ENCODE data around the gene TNIP2. TPM values are rescaled to one million over a fixed set of nuclear protein-coding genes. Genes with fewer than 3 reads are reported as not detected.

The TNIP2 gene
- total RNA-seq, 1 experiment from 2014 or later, result 41.0 TPM

- peaks cover 40 to 80% of the 10 kb centered on the region in 2 experiments for H3K4me1 ChIP-seq (ENCODE audit: control insufficient read depth in 1 of 2, insufficient read depth in 2 of 2, low read length in 2 of 2)
Observed at GRCh38 chr4:2800691-2801596, 44.8 kb upstream of the TNIP2 start.

More at GRCh38 chr4:2800691-2801596, 44.8 kb upstream of the TNIP2 start:
- ChIA-PET POLR2A (no interaction called here), RAD21 (ENCODE audit: low non-redundant PET in 1 of 2, low total read pairs in 2 of 2, uncharacterized antibody in 2 of 2, unreplicated experiment in 2 of 2) (no interaction called here), CTCF (no interaction called here)
- no peaks in the 10 kb centered on the region for H3K9me3 ChIP-seq (ENCODE audit: control insufficient read depth in 1 of 2, insufficient read depth in 1 of 2, low read depth in 1 of 2, low read length in 2 of 2)
- DNase-seq (ENCODE audit: low read depth, low spot score) (no peak), ATAC-seq (no peak)
- peak overlapping the region; percentile 39; the same call in 1 of the 2 replicates for H3K27ac ChIP-seq (ENCODE audit: low read depth, low read length)
- BruUV-seq (replicated peaks), result no TSS peak
- no peak overlapping the region for H2AFZ ChIP-seq (ENCODE audit: low read depth, low read length, poor library complexity, severe bottlenecking)
- H4K20me1 ChIP-seq (ENCODE audit: insufficient read depth), result no peaks in the 10 kb centered on the region
- H3K79me2 ChIP-seq (ENCODE audit: insufficient read depth, low read length), result no peaks in the 10 kb centered on the region
- H3K4me2 ChIP-seq (ENCODE audit: low read length), result peak overlapping the region; percentile 25; the same call in 1 of the 2 replicates
- TF ChIP-seq ZFX (IDR thresholded peaks at IDR 0.05) (no peak), SRF (IDR thresholded peaks at IDR 0.05; ENCODE audit: low read depth) (no peak), POLR2AphosphoS5 (IDR thresholded peaks at IDR 0.05; ENCODE audit: low read depth, low read length) (no peak), ZBTB33 (IDR thresholded peaks at IDR 0.05; ENCODE audit: extremely low read depth, insufficient replicate concordance, low read length) (no peak), MAX (IDR thresholded peaks at IDR 0.05) (no peak), ZNF274 (IDR thresholded peaks at IDR 0.05; ENCODE audit: low read depth, low read length) (no peak)
- H3K4me3 ChIP-seq (replicated peaks in 1 of 2; ENCODE audit: low read depth in 1 of 2, low read length in 2 of 2), result no peak overlapping the region
- intact Hi-C loops (cut with micrococcal nuclease), result no loop called here
- no peaks in the 10 kb centered on the region for H3K9me2 ChIP-seq (ENCODE audit: insufficient read depth)
- no peaks in the 10 kb centered on the region for H3K36me3 ChIP-seq (ENCODE audit: control insufficient read depth in 1 of 2, insufficient read depth in 2 of 2, low read length in 2 of 2)
- no peak overlapping the region for H3K9ac ChIP-seq (ENCODE audit: low read length)
- no peaks in the 10 kb centered on the region for H3K27me3 ChIP-seq (ENCODE audit: insufficient read depth, low read length)

Measured in HCT116 (cell line).